Gastroesophageal sphincter (tissue), 2 donors: ENCODE data around the gene KCNMA1.

Source experiments
- POLR2A ChIP-seq, 2 donors: fragments of 450-650 bp; IDR thresholded peaks; one replicate each; pipeline ENCODE4 v1.6.1; 2017; ENCODE audit warnings: antibody characterized with exemption in 2 of 2, mild to moderate bottlenecking in 2 of 2, moderate library complexity in 1 of 2
- POLR2AphosphoS5 ChIP-seq: sonication (generic); formaldehyde crosslinking; IDR thresholded peaks from one replicate; pipeline ENCODE4 v1.6.1; 2017; ENCODE audit warnings: antibody characterized with exemption

DNA sequence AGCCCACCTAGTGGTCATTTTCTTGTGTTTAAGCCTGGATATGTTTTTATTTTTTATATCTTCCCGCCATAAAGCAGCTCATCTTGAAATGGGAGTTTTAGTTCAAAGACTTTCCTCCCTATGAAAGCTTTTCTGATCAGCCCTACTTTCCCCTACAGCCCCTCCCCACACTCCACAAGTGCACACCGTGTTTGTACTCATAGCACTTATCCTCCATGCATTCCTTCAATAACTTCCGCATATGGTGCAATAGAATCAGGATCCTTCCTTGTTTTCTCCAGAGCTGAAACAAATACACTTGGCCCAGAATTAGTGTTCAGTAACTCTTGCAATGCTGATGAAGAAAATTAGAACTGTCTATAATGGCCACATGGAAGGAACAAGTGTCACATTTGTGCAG is 235.9 kb downstream of the KCNMA1 start:
- TF ChIP-seq POLR2AphosphoS5 (no peak), POLR2A (IDR thresholded peaks at IDR 0.05) (no peak)
